ENCODE measurements around the gene FOSL2.
A peak's percentile ranks its signal among the peaks of the same experiment; 100 is the strongest.

The FOSL2 gene

GRCh38 chr2:28392297-28393113 is at the start of gene FOSL2:
TSS of gene FOSL2 (plus strand) at chr2:28392858. CDS start at chr2:28393721, 863 bp downstream.
- peak; percentile 100 for DNase-seq (ENCODE audit: low read depth)

GRCh38 chr2:28343184-28343942 is 49.3 kb upstream of the FOSL2 start:
- DNase-seq (ENCODE audit: low read depth), result no peak

GRCh38 chr2:28343971-28344715 is 48.5 kb upstream of the FOSL2 start:
- DNase-seq (ENCODE audit: low read depth), result no peak

- no peak for DNase-seq (ENCODE audit: low read depth)
Observed at GRCh38 chr2:28344756-28345373, 47.8 kb upstream of the FOSL2 start.

GRCh38 chr2:28345619-28346018 is 47.0 kb upstream of the FOSL2 start:
- no peak for DNase-seq (ENCODE audit: low read depth)

GRCh38 chr2:28346587-28346986 is 46.1 kb upstream of the FOSL2 start:
- peak; percentile 90 for DNase-seq (ENCODE audit: low read depth)

- no peak for DNase-seq (ENCODE audit: low read depth)
Observed at GRCh38 chr2:28347193-28347592, 45.5 kb upstream of the FOSL2 start.

- no peak for DNase-seq (ENCODE audit: low read depth)
Observed at GRCh38 chr2:28347596-28347995, 45.1 kb upstream of the FOSL2 start.

GRCh38 chr2:28348149-28348567 is 44.5 kb upstream of the FOSL2 start:
- DNase-seq (ENCODE audit: low read depth), result no peak

- DNase-seq (ENCODE audit: low read depth), result no peak
Observed at GRCh38 chr2:28348921-28349320, 43.7 kb upstream of the FOSL2 start.

- DNase-seq (ENCODE audit: low read depth), result no peak
Observed at GRCh38 chr2:28349546-28350165, 43.0 kb upstream of the FOSL2 start.

GRCh38 chr2:28350196-28350595 is 42.5 kb upstream of the FOSL2 start:
- no peak for DNase-seq (ENCODE audit: low read depth)

GRCh38 chr2:28350791-28351285 is 41.8 kb upstream of the FOSL2 start:
- DNase-seq (ENCODE audit: low read depth), result no peak

GRCh38 chr2:28351621-28352020 is 41.0 kb upstream of the FOSL2 start:
- DNase-seq (ENCODE audit: low read depth), result no peak

GRCh38 chr2:28352104-28352503 is 40.6 kb upstream of the FOSL2 start:
- peak; percentile 72 for DNase-seq (ENCODE audit: low read depth)

GRCh38 chr2:28352610-28353195 is 40.0 kb upstream of the FOSL2 start:
- no peak for DNase-seq (ENCODE audit: low read depth)

GRCh38 chr2:28354920-28355520 is 37.6 kb upstream of the FOSL2 start:
- DNase-seq (ENCODE audit: low read depth), result no peak

- peak; percentile 50 for DNase-seq (ENCODE audit: low read depth)
Observed at GRCh38 chr2:28355521-28356094, 37.0 kb upstream of the FOSL2 start.

- peak; percentile 96 for DNase-seq (ENCODE audit: low read depth)
Observed at GRCh38 chr2:28356095-28356911, 36.4 kb upstream of the FOSL2 start.
